ENCODE measurements around the gene RELN. TPM values are rescaled to one million over a fixed set of nuclear protein-coding genes. Genes with fewer than 3 reads are reported as not detected.

RELN gene
- total and polyA plus RNA-seq, 3 donors from 2014 or later, result 3.8 to 5.8 (median 5.2) TPM

GRCh38 chr7:103704701-103705100 lies 284.8 kb downstream of the RELN start:
- no peaks in the 10 kb centered on the region for H3K27me3 ChIP-seq
- no peak for DNase-seq
- WGBS, 2 donors, result 73 to 91% methylated on average over 1 of the region's 1 CpG
- H3K9me3 ChIP-seq, result no peaks in the 10 kb centered on the region
- intact Hi-C loops (cut with DNase I; ENCODE audit: low total_unique reads), result no loop called here
- H3K36me3 ChIP-seq (ENCODE audit: low read depth, missing control alignments), result no peaks in the 10 kb centered on the region
- no peaks in the 10 kb centered on the region for H3K4me1 ChIP-seq
- TF ChIP-seq POLR2A (IDR thresholded peaks at IDR 0.05) (no peak), CTCF (IDR thresholded peaks at IDR 0.05) (no peak)
- no peak overlapping the region for H3K4me3 ChIP-seq
- H3K27ac ChIP-seq, result no peak overlapping the region

GRCh38 chr7:103702982-103703381 lies 286.5 kb downstream of the RELN start:
- Histone ChIP-seq H3K27ac (no peak overlapping the region), H3K36me3 (ENCODE audit: low read depth, missing control alignments) (no peaks in the 10 kb centered on the region), H3K27me3 (no peaks in the 10 kb centered on the region), H3K4me3 (no peak overlapping the region), H3K9me3 (no peaks in the 10 kb centered on the region), H3K4me1 (no peaks in the 10 kb centered on the region)
- intact Hi-C loops (cut with DNase I; ENCODE audit: low total_unique reads), result no loop called here
- no peak for TF ChIP-seq CTCF (IDR thresholded peaks at IDR 0.05)
- TF ChIP-seq POLR2A (IDR thresholded peaks at IDR 0.05), result no peak
- no peak for DNase-seq
- WGBS, 2 donors, result 70 to 80% methylated on average over 1 to 3 of the region's 3 CpGs

GRCh38 chr7:103702454-103702853 lies 287.0 kb downstream of the RELN start:
- H3K27ac ChIP-seq, result no peak overlapping the region
- no peak for DNase-seq
- intact Hi-C loops (cut with DNase I; ENCODE audit: low total_unique reads), result no loop called here
- TF ChIP-seq CTCF (IDR thresholded peaks at IDR 0.05) (no peak), POLR2A (IDR thresholded peaks at IDR 0.05) (no peak)
- H3K4me3 ChIP-seq, result no peak overlapping the region
- WGBS, 2 donors, result 57 to 71% methylated on average over 3 of the region's 3 CpGs
- no peaks in the 10 kb centered on the region for H3K4me1 ChIP-seq
- H3K9me3 ChIP-seq, result no peaks in the 10 kb centered on the region
- H3K36me3 ChIP-seq (ENCODE audit: low read depth, missing control alignments), result no peaks in the 10 kb centered on the region
- H3K27me3 ChIP-seq, result no peaks in the 10 kb centered on the region

GRCh38 chr7:103699032-103699431 lies 290.4 kb downstream of the RELN start:
- Histone ChIP-seq H3K27ac (no peak overlapping the region), H3K9me3 (no peaks in the 10 kb centered on the region), H3K36me3 (ENCODE audit: low read depth, missing control alignments) (no peaks in the 10 kb centered on the region), H3K27me3 (no peaks in the 10 kb centered on the region), H3K4me1 (no peaks in the 10 kb centered on the region), H3K4me3 (no peak overlapping the region)
- no peak for TF ChIP-seq CTCF (IDR thresholded peaks at IDR 0.05)
- no peak for TF ChIP-seq POLR2A (IDR thresholded peaks at IDR 0.05)
- 87 to 88% methylated on average over 1 of the region's 1 CpG for WGBS, 2 donors
- intact Hi-C loops (cut with DNase I; ENCODE audit: low total_unique reads), result no loop called here
- no peak for DNase-seq

GRCh38 chr7:103698064-103698463 lies 291.4 kb downstream of the RELN start:
- H3K36me3 ChIP-seq (ENCODE audit: low read depth, missing control alignments), result no peaks in the 10 kb centered on the region
- no peaks in the 10 kb centered on the region for H3K9me3 ChIP-seq
- H3K27ac ChIP-seq, result no peak overlapping the region
- no peaks in the 10 kb centered on the region for H3K4me1 ChIP-seq
- no peak for DNase-seq
- TF ChIP-seq CTCF (IDR thresholded peaks at IDR 0.05), result no peak
- TF ChIP-seq POLR2A (IDR thresholded peaks at IDR 0.05), result no peak
- no peaks in the 10 kb centered on the region for H3K27me3 ChIP-seq
- no peak overlapping the region for H3K4me3 ChIP-seq
- intact Hi-C loops (cut with DNase I; ENCODE audit: low total_unique reads), result no loop called here

All from testis (tissue), 3 donors.